Smooth muscle cell (in vitro differentiated cells): ENCODE data around the gene SLC17A8. TPM values are rescaled to one million over a fixed set of nuclear protein-coding genes. Genes with fewer than 3 reads are reported as not detected.

Experiments used
- DNase-seq: peaks from one replicate; lab custom pipeline; 2025; ENCODE audit not compliant: unreplicated experiment; lab: John Stamatoyannopoulos, UW
- H2AFZ ChIP-seq: fragments of 200-600 bp; sonication (generic); 2 replicates; pipeline ENCODE4 v1.6.0; 2016; ENCODE audit warnings: antibody characterized with exemption, low read depth, mild to moderate bottlenecking
- H3F3A ChIP-seq: fragments of 200-600 bp; sonication (generic); 2 replicates; pipeline ENCODE4 v1.6.0; 2017; ENCODE audit warnings: antibody characterized with exemption, low read depth
- H3K27ac ChIP-seq: fragments of 200-600 bp; sonication (generic); 2 replicates; pipeline ENCODE4 v1.5.1; 2016; ENCODE audit warnings: low read depth, mild to moderate bottlenecking
- H3K27me3 ChIP-seq: fragments of 200-600 bp; sonication (generic); 2 replicates; pipeline ENCODE4 v1.6.1; 2016; ENCODE audit warnings: low read depth, mild to moderate bottlenecking
- H3K36me3 ChIP-seq: fragments of 200-600 bp; sonication (generic); 2 replicates; pipeline ENCODE4 v1.5.1; 2016; ENCODE audit warnings: low read depth
- H3K4me1 ChIP-seq: fragments of 200-600 bp; sonication (generic); 2 replicates; pipeline ENCODE4 v1.5.1; 2016; ENCODE audit warnings: low read depth
- H3K4me2 ChIP-seq: fragments of 200-600 bp; sonication (generic); 2 replicates; pipeline ENCODE4 v1.6.0; 2016; ENCODE audit warnings: mild to moderate bottlenecking
- H3K4me3 ChIP-seq: fragments of 200-600 bp; sonication (generic); 2 replicates; pipeline ENCODE4 v1.5.1; 2016; ENCODE audit warnings: mild to moderate bottlenecking
- H3K79me2 ChIP-seq: fragments of 200-600 bp; sonication (generic); 2 replicates; pipeline ENCODE4 v1.6.0; 2016; ENCODE audit warnings: low read depth, mild to moderate bottlenecking
- H3K9ac ChIP-seq: fragments of 200-600 bp; sonication (generic); 2 replicates; pipeline ENCODE4 v1.6.0; 2016; ENCODE audit warnings: low read depth
- H3K9me3 ChIP-seq: fragments of 200-600 bp; sonication (generic); replicated peaks from 2 replicates; pipeline ENCODE4 v1.5.1; 2016; ENCODE audit warnings: low read depth
- H4K20me1 ChIP-seq: fragments of 200-600 bp; sonication (generic); 2 replicates; pipeline ENCODE4 v1.6.0; 2016; ENCODE audit warnings: low read depth
- WGBS: methylation state at CpG from one replicate; pipeline ENCODE4 v1.1.7; 2016; ENCODE audit warnings: low lambda C conversion rate; 5-methylcytosine and 5-hydroxymethylcytosine counted together
- polyA plus RNA-seq: library from polyadenylated mRNA; unstranded; fragments of >200 nt; fragmentation: Nextera tagmentation; extraction: Ambion mirVana; gene quantifications from 2 replicates; pipeline ENCODE4 v1.2.1, GENCODE V29; 2016
- total RNA-seq: library from RNA; depleted of rRNA; stranded (reverse); fragments of >200 nt; gene quantifications from 2 replicates; pipeline ENCODE4 v1.2.3, GENCODE V29; 2014
- TF ChIP-seq, protein P1 (sequence below): fragments of 200-600 bp; sonication (generic); IDR thresholded peaks from 2 replicates; pipeline ENCODE4 v1.5.1; 2017; ENCODE audit warnings: borderline replicate concordance, mild to moderate bottlenecking, antibody characterized with exemption; ENCODE audit not compliant: insufficient read depth, poor library complexity, severe bottlenecking

SLC17A8 gene
- total and polyA plus RNA-seq, 2 experiments from 2014 or later: not detected

GRCh38 chr12:100375038-100375735 lies 18.3 kb downstream of the SLC17A8 start:
- no peak overlapping the region for H2AFZ ChIP-seq
- H3K36me3 ChIP-seq: no peaks in the 10 kb centered on the region
- no peaks in the 10 kb centered on the region for H4K20me1 ChIP-seq
- no peak overlapping the region for H3K27ac ChIP-seq
- no peak overlapping the region for H3K4me2 ChIP-seq
- TF ChIP-seq, protein P1, sequence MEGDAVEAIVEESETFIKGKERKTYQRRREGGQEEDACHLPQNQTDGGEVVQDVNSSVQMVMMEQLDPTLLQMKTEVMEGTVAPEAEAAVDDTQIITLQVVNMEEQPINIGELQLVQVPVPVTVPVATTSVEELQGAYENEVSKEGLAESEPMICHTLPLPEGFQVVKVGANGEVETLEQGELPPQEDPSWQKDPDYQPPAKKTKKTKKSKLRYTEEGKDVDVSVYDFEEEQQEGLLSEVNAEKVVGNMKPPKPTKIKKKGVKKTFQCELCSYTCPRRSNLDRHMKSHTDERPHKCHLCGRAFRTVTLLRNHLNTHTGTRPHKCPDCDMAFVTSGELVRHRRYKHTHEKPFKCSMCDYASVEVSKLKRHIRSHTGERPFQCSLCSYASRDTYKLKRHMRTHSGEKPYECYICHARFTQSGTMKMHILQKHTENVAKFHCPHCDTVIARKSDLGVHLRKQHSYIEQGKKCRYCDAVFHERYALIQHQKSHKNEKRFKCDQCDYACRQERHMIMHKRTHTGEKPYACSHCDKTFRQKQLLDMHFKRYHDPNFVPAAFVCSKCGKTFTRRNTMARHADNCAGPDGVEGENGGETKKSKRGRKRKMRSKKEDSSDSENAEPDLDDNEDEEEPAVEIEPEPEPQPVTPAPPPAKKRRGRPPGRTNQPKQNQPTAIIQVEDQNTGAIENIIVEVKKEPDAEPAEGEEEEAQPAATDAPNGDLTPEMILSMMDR: no peak
- DNase-seq: no peak
- WGBS: 79% methylated on average over 12 of the region's 12 CpGs
- H3K79me2 ChIP-seq: no peaks in the 10 kb centered on the region
- H3K27me3 ChIP-seq: no peaks in the 10 kb centered on the region
- peaks cover 20% of the 10 kb centered on the region for H3K4me1 ChIP-seq
- no peak overlapping the region for H3K9ac ChIP-seq
- no peaks in the 10 kb centered on the region for H3F3A ChIP-seq
- no peak overlapping the region for H3K4me3 ChIP-seq
- H3K9me3 ChIP-seq: no peaks in the 10 kb centered on the region

GRCh38 chr12:100376161-100376560 lies 19.3 kb downstream of the SLC17A8 start:
- H3K4me1 ChIP-seq: peaks cover 20% of the 10 kb centered on the region
- H3K27ac ChIP-seq: no peak overlapping the region
- no peaks in the 10 kb centered on the region for H4K20me1 ChIP-seq
- TF ChIP-seq, protein P1: no peak
- no peak overlapping the region for H3K9ac ChIP-seq
- DNase-seq: no peak
- no peaks in the 10 kb centered on the region for H3K9me3 ChIP-seq
- H3K79me2 ChIP-seq: no peaks in the 10 kb centered on the region
- no peak overlapping the region for H2AFZ ChIP-seq
- no peak overlapping the region for H3K4me3 ChIP-seq
- H3K4me2 ChIP-seq: no peak overlapping the region
- no peaks in the 10 kb centered on the region for H3K36me3 ChIP-seq
- H3K27me3 ChIP-seq: no peaks in the 10 kb centered on the region
- 100% methylated on average over 1 of the region's 1 CpG for WGBS
- no peaks in the 10 kb centered on the region for H3F3A ChIP-seq

- H4K20me1 ChIP-seq: no peaks in the 10 kb centered on the region
- no peak overlapping the region for H3K4me2 ChIP-seq
- H3K9ac ChIP-seq: no peak overlapping the region
- H3K27me3 ChIP-seq: no peaks in the 10 kb centered on the region
- H3F3A ChIP-seq: no peaks in the 10 kb centered on the region
- no peak for DNase-seq
- TF ChIP-seq, protein P1: no peak
- H2AFZ ChIP-seq: no peak overlapping the region
- no peaks in the 10 kb centered on the region for H3K36me3 ChIP-seq
- H3K9me3 ChIP-seq: no peaks in the 10 kb centered on the region
- H3K27ac ChIP-seq: no peak overlapping the region
- no peaks in the 10 kb centered on the region for H3K4me1 ChIP-seq
- WGBS: 93% methylated on average over 2 of the region's 2 CpGs
- no peak overlapping the region for H3K4me3 ChIP-seq
- no peaks in the 10 kb centered on the region for H3K79me2 ChIP-seq
Measured at GRCh38 chr12:100381379-100381778, 24.5 kb downstream of the SLC17A8 start.

DNA sequence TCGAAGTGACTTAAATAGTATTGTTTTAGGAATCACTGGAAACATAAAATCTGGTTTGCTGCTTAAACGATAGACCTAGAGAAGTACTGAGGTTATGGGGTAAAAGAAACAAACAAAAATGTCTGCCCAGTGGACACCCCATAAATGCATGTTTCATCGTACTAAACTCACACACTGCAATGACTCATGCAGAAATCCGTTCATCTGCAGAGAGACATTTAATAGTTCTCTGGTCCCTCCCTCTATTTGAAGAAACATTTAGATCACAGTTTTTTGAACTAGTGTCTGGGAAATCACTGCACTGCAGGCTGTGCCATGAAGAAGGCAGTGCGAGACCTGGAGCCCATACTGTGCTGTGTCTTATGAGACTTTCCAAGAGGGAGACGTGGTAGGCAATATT lies 25.5 kb downstream of the SLC17A8 start:
- H2AFZ ChIP-seq: no peak overlapping the region
- no peaks in the 10 kb centered on the region for H3K9me3 ChIP-seq
- no peaks in the 10 kb centered on the region for H3F3A ChIP-seq
- no peak overlapping the region for H3K9ac ChIP-seq
- H3K27me3 ChIP-seq: no peaks in the 10 kb centered on the region
- H3K36me3 ChIP-seq: no peaks in the 10 kb centered on the region
- no peaks in the 10 kb centered on the region for H4K20me1 ChIP-seq
- no peak overlapping the region for H3K4me3 ChIP-seq
- no peaks in the 10 kb centered on the region for H3K4me1 ChIP-seq
- DNase-seq: no peak
- H3K79me2 ChIP-seq: no peaks in the 10 kb centered on the region
- H3K27ac ChIP-seq: no peak overlapping the region
- no peak overlapping the region for H3K4me2 ChIP-seq
- 75% methylated on average over 6 of the region's 6 CpGs for WGBS
- TF ChIP-seq, protein P1: no peak
